H4 (cell line): ENCODE results near the gene KRTAP4-2. TPM values are rescaled to one million over a fixed set of nuclear protein-coding genes. Genes with fewer than 3 reads are reported as not detected.
"Not testable (repeated sequence)": the region's sequence is repeated elsewhere in the genome, so short reads cannot be mapped to it uniquely, and the experiment has no call there.

ENCODE experiments used
- DNase-seq: peaks from one replicate; pipeline ENCODE4 v3.0.0-alpha.2; 2015; ENCODE audit warnings: low spot score
- total RNA-seq: library from RNA; depleted of rRNA; stranded (reverse); fragments of >200 nt; shearing (Covaris generic); gene quantifications from 2 replicates; pipeline ENCODE4 v1.2.3, GENCODE V29; 2014; rRNA removed

Gene KRTAP4-2
- not detected in 2 replicates for total RNA-seq

- no peak for DNase-seq
Measured at GRCh38 chr17:41177727-41178271, at the start of gene KRTAP4-2. TSS of gene KRTAP4-2 (minus strand) at chr17:41178221. CDS start at chr17:41178164, 57 bp downstream.

GRCh38 chr17:41226598-41227095, 48.6 kb upstream of the KRTAP4-2 start, which contains the start of gene KRTAP9-2:
TSS of gene KRTAP9-2 (plus strand) at chr17:41226648. CDS start at chr17:41226655, 7 bp downstream.
- DNase-seq = not testable (repeated sequence)

- no peak for DNase-seq
Measured at GRCh38 chr17:41226051-41226450, 48.0 kb upstream of the KRTAP4-2 start.

- DNase-seq = no peak
Measured at GRCh38 chr17:41223821-41224220, 45.8 kb upstream of the KRTAP4-2 start.

GRCh38 chr17:41215681-41216080, 37.7 kb upstream of the KRTAP4-2 start:
- DNase-seq = no peak

GRCh38 chr17:41212524-41213169, 34.6 kb upstream of the KRTAP4-2 start:
- DNase-seq = no peak

GRCh38 chr17:41211845-41212466, 33.9 kb upstream of the KRTAP4-2 start:
- no peak for DNase-seq

GRCh38 chr17:41199421-41200078, 21.5 kb upstream of the KRTAP4-2 start:
- no peak for DNase-seq

GRCh38 chr17:41196068-41196467, 18.0 kb upstream of the KRTAP4-2 start:
- no peak for DNase-seq

GRCh38 chr17:41190328-41190727, 12.3 kb upstream of the KRTAP4-2 start:
- DNase-seq = no peak

GRCh38 chr17:41189837-41190318, 11.9 kb upstream of the KRTAP4-2 start, which contains the start of gene KRTAP9-1:
TSS of gene KRTAP9-1 (plus strand) at chr17:41189887. CDS start at chr17:41189887, 0 bp downstream.
- not testable (repeated sequence) for DNase-seq

GRCh38 chr17:41186872-41187271, 8.9 kb upstream of the KRTAP4-2 start:
- DNase-seq = no peak

GRCh38 chr17:41185001-41185400, 7.0 kb upstream of the KRTAP4-2 start:
- no peak for DNase-seq

- no peak for DNase-seq
Measured at GRCh38 chr17:41184480-41184961, 6.5 kb upstream of the KRTAP4-2 start, which contains the start of gene KRTAP4-1. TSS of gene KRTAP4-1 (minus strand) at chr17:41184911. CDS start at chr17:41184854, 57 bp downstream.

- DNase-seq = no peak
Measured at GRCh38 chr17:41178843-41179616, 1.0 kb upstream of the KRTAP4-2 start.

- DNase-seq = no peak
Measured at GRCh38 chr17:41178341-41178740, 320 bp upstream of the KRTAP4-2 start.

- no peak for DNase-seq
Measured at GRCh38 chr17:41176744-41177387, 1.2 kb downstream of the KRTAP4-2 start.

GRCh38 chr17:41171886-41172285, 6.1 kb downstream of the KRTAP4-2 start:
- DNase-seq = no peak

- DNase-seq = no peak
Measured at GRCh38 chr17:41168121-41168520, 9.9 kb downstream of the KRTAP4-2 start, which contains the start of gene KRTAP4-3. TSS of gene KRTAP4-3 (minus strand) at chr17:41168221. CDS start at chr17:41168172, 49 bp downstream.

GRCh38 chr17:41167561-41167960, 10.5 kb downstream of the KRTAP4-2 start:
- no peak for DNase-seq
